ENCODE measurements around the gene PPIP5K1. TPM values are rescaled to one million over a fixed set of nuclear protein-coding genes. Genes with fewer than 3 reads are reported as not detected.

The PPIP5K1 gene
- total RNA-seq: 16.5 and 18.4 TPM in 2 replicates

GRCh38 chr15:43589778-43590466 lies at the start of gene PPIP5K1:
Gene PPIP5K1 (minus strand): TSS chr15:43590208. CDS start chr15:43584504, 5,704 bp downstream.

GRCh38 chr15:43618700-43619099 lies 28.7 kb upstream of the PPIP5K1 start, which contains the start of gene STRC:
Gene STRC (minus strand): TSS chr15:43618800. CDS start chr15:43618722, 78 bp downstream.

GRCh38 chr15:43593328-43594190 lies 3.6 kb upstream of the PPIP5K1 start, which contains the start of gene CKMT1B:
Gene CKMT1B (plus strand): TSS chr15:43594027. CDS start chr15:43594219, 192 bp downstream.

GRCh38 chr15:43517354-43518196 lies 72.4 kb downstream of the PPIP5K1 start, which contains the start of gene MAP1A:
Gene MAP1A (plus strand): TSS chr15:43517608. CDS start chr15:43521474, 3,866 bp downstream.

GRCh38 chr15:43492673-43493601 lies 97.1 kb downstream of the PPIP5K1 start, which contains the start of gene TP53BP1:
Gene TP53BP1 (minus strand): TSS chr15:43493156. CDS start chr15:43493043, 113 bp downstream.

Other genes starting within 250 kb of the PPIP5K1 start
- 14.8 and 15.8 TPM in 2 replicates for gene ZSCAN29, start 219.2 kb downstream of the PPIP5K1 start, total RNA-seq
- gene TUBGCP4, start 219.1 kb downstream of the PPIP5K1 start, total RNA-seq: 9.8 and 12.1 TPM in 2 replicates
- gene TP53BP1, start 97.1 kb downstream of the PPIP5K1 start, total RNA-seq: 56.0 and 66.3 TPM in 2 replicates
- gene MAP1A, start 72.6 kb downstream of the PPIP5K1 start, total RNA-seq: 0.63 and 0.94 TPM in 2 replicates
- not detected in 2 replicates for gene CKMT1B, start 3.8 kb upstream of the PPIP5K1 start, total RNA-seq
- gene STRC, start 28.6 kb upstream of the PPIP5K1 start, total RNA-seq: not detected in 2 replicates
- gene CATSPER2, start 58.6 kb upstream of the PPIP5K1 start, total RNA-seq: 1.1 and 1.6 TPM in 2 replicates
- not detected in 2 replicates for gene CKMT1A, start 103.7 kb upstream of the PPIP5K1 start, total RNA-seq
- gene PDIA3, start 156.2 kb upstream of the PPIP5K1 start, total RNA-seq: 119 and 192 TPM in 2 replicates
- 1.8 and 1.9 TPM in 2 replicates for gene ELL3, start 186.8 kb upstream of the PPIP5K1 start, total RNA-seq
- 273 and 292 TPM in 2 replicates for gene SERF2, start 202.1 kb upstream of the PPIP5K1 start, total RNA-seq
- not detected in 2 replicates for gene SERINC4, start 210.0 kb upstream of the PPIP5K1 start, total RNA-seq
- gene HYPK, start 210.4 kb upstream of the PPIP5K1 start, total RNA-seq: 7.7 and 9.4 TPM in 2 replicates
- gene MFAP1, start 234.5 kb upstream of the PPIP5K1 start, total RNA-seq: 25.7 and 29.6 TPM in 2 replicates
- gene WDR76, start 236.8 kb upstream of the PPIP5K1 start, total RNA-seq: 6.6 and 11.2 TPM in 2 replicates

Data from endothelial cell of coronary artery (primary cell).